Upper lobe of right lung (tissue), 1 donor: Measurements from ENCODE around the gene AXDND1. TPM values are rescaled to one million over a fixed set of nuclear protein-coding genes. Genes with fewer than 3 reads are reported as not detected.

Experiments
- ATAC-seq: fragments of 200-7000 bp; cut with Tn5 transposase; one replicate; pipeline ENCODE4 v1.9.1; 2020; ENCODE audit warnings: mild to moderate bottlenecking, moderate library complexity
- DNase-seq: peaks from one replicate; pipeline ENCODE4 v3.0.0-alpha.2; 2020
- H3K27ac ChIP-seq: fragments of 200-600 bp; one replicate; pipeline ENCODE4 v1.8.0; 2022
- H3K27me3 ChIP-seq: fragments of 200-600 bp; one replicate; pipeline ENCODE4 v1.8.0; 2022; ENCODE audit warnings: mild to moderate bottlenecking
- H3K36me3 ChIP-seq: fragments of 200-600 bp; one replicate; pipeline ENCODE4 v1.8.0; 2022
- H3K4me1 ChIP-seq: fragments of 200-600 bp; one replicate; pipeline ENCODE4 v1.8.0; 2022
- H3K4me3 ChIP-seq: fragments of 200-600 bp; one replicate; pipeline ENCODE4 v1.8.0; 2022; ENCODE audit warnings: mild to moderate bottlenecking
- H3K9me3 ChIP-seq: fragments of 200-600 bp; one replicate; pipeline ENCODE4 v1.8.0; 2022
- CTCF ChIP-seq: fragments of 200-600 bp; IDR thresholded peaks from one replicate; pipeline ENCODE4 v1.8.0; 2022; ENCODE audit warnings: antibody characterized with exemption
- intact Hi-C: fragments of 100-400 bp; cut with DNase I; formaldehyde crosslinking; loops from one replicate; pipeline ENCODE4 v1.11.0; 2022
- long read RNA-seq: library from polyadenylated mRNA; unstranded; transcript quantifications from one replicate; pipeline ENCODE4 v2.0.0, GENCODE V29; 2021
- total RNA-seq: library from RNA; stranded (reverse); fragmentation: NEBNext Ultra II Directional; extraction: Animal tissue kit (Norgen Biotek cat#: 25700); gene quantifications from one replicate; pipeline ENCODE4 v1.2.1, GENCODE V29; 2021
- donor health status: DM: no; HTN: yes; CAD: no; lungs with severe emphysema.

The AXDND1 gene
- not detected for total RNA-seq
- long read RNA-seq = 0 reads

DNA sequence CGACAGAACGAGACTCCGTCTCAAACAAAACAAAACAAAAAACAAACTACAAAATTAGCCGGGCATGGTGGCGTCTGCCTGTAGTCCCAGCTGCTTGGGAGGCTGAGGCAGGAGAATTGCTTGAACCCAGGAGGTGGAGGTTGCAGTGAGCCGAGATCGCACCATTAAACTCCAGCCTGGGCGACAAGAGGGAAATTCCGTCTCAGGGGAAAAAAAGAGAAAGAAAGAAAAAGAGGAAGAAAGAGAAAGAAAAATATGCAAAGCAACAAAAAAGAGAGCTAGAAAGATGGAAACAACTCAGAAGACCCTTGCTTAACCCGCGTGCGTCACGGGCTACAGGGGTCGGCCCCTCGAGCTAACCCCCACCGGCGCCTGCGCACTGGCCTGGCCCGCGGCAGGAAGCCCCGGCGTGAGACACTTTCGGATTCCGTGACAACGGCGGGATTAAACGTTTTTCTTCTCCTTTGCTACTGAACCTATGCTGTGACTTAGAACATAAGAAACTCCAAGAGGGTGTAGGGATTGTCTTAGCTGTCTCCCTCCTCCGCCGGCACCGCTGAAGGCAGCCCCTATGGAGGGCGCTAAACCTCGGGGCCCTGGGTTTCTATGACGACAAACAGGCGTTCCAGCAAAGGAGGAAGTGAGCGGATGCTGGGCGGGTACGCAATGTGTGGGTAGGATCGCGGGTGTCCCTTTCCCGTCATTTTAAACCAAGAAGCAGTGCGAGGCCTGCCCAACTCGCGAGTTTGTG, at the start of gene AXDND1:
TSS of gene AXDND1 (plus strand) at position 630 of the 751 bp plus-strand sequence. CDS start 539 bp downstream, outside the sequence.
- Histone ChIP-seq H3K4me3 (peak within 1 kb of the TSS; percentile 65), H3K9me3 (no peaks in the 10 kb centered on the region), H3K4me1 (no peaks in the 10 kb centered on the region), H3K36me3 (no peaks in the 10 kb centered on the region), H3K27me3 (no peaks in the 10 kb centered on the region), H3K27ac (peak within 1 kb of the TSS; percentile 95)
- peak; percentile 13 for TF ChIP-seq CTCF
- intact Hi-C loops = loop anchor here (10.0 kb wide), 1 partner anchor 291 kb away; no protein-coding TSS in a partner anchor
- DNase-seq = peak; percentile 94
- ATAC-seq = peak; percentile 98

DNA sequence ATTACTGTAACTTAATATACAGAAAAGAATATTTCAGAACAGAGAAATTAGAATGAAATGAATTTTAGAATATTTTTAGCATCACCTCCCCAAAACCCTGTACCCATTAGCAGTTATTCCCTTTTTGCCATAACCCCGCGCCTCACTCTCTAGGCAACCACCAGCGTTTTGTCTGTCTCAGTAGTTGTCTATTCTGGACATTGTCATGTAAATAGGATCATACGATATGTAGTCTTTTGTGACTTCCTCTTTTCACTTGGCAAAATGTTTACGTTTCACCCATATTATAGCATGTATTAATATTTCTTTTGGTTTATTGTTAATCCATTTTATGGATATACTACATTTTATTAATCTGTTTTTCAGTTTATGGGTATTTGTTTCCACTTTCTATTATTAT, 47.3 kb upstream of the AXDND1 start:
- intact Hi-C loops = no loop called here
- no peak for TF ChIP-seq CTCF
- Histone ChIP-seq H3K36me3 (peaks cover 2% of the 10 kb centered on the region), H3K9me3 (no peaks in the 10 kb centered on the region), H3K27ac (no peak overlapping the region), H3K4me1 (peaks cover 5% of the 10 kb centered on the region), H3K4me3 (no peak overlapping the region), H3K27me3 (no peaks in the 10 kb centered on the region)
- DNase-seq = no peak
- peak; percentile 44 for ATAC-seq

GRCh38 chr1:179321533-179322216, 44.1 kb upstream of the AXDND1 start:
- Histone ChIP-seq H3K9me3 (no peaks in the 10 kb centered on the region), H3K27me3 (no peaks in the 10 kb centered on the region), H3K27ac (no peak overlapping the region), H3K4me1 (peaks cover 5% of the 10 kb centered on the region), H3K36me3 (peaks cover 9% of the 10 kb centered on the region), H3K4me3 (no peak overlapping the region)
- intact Hi-C loops = no loop called here
- ATAC-seq = no peak
- no peak for DNase-seq
- no peak for TF ChIP-seq CTCF

GRCh38 chr1:179322557-179322956, 43.2 kb upstream of the AXDND1 start:
- intact Hi-C loops = no loop called here
- H3K36me3 ChIP-seq = peaks cover 9% of the 10 kb centered on the region
- H3K27ac ChIP-seq = no peak overlapping the region
- H3K27me3 ChIP-seq = no peaks in the 10 kb centered on the region
- TF ChIP-seq CTCF = no peak
- peaks cover 5% of the 10 kb centered on the region for H3K4me1 ChIP-seq
- DNase-seq (no peak), ATAC-seq (no peak)
- H3K4me3 ChIP-seq = no peak overlapping the region
- no peaks in the 10 kb centered on the region for H3K9me3 ChIP-seq

DNA sequence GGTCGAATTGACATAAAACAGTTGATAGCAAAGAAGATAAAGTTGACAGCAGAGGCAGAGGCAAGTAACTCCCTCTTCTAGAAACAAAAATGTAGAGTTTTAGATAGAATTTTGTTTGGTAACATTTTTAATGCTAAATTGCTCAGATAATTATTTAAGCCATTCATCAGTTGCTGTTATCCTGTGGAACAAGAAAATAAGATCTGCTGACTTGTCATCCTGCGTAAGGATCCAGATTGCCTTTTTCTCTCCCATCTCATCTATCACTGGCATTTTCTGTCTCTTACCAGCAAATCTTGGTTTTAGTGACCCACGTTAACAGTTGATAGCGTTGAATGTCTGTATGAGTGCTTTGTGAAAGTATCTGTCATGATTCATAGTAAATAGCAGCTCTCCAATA, 42.3 kb upstream of the AXDND1 start:
- no peak overlapping the region for H3K27ac ChIP-seq
- no peak overlapping the region for H3K4me3 ChIP-seq
- ATAC-seq (no peak), DNase-seq (no peak)
- intact Hi-C loops = no loop called here
- H3K27me3 ChIP-seq = no peaks in the 10 kb centered on the region
- peaks cover 9% of the 10 kb centered on the region for H3K36me3 ChIP-seq
- TF ChIP-seq CTCF = no peak
- H3K4me1 ChIP-seq = peaks cover 5% of the 10 kb centered on the region
- H3K9me3 ChIP-seq = no peaks in the 10 kb centered on the region
